Right hindlimb (tissue), 1 donor: ENCODE data around the gene CFAP46.

Source experiments
- DNase-seq: peaks from one replicate; pipeline ENCODE4 v3.0.0-alpha.2; 2018

Gene CFAP46

DNA sequence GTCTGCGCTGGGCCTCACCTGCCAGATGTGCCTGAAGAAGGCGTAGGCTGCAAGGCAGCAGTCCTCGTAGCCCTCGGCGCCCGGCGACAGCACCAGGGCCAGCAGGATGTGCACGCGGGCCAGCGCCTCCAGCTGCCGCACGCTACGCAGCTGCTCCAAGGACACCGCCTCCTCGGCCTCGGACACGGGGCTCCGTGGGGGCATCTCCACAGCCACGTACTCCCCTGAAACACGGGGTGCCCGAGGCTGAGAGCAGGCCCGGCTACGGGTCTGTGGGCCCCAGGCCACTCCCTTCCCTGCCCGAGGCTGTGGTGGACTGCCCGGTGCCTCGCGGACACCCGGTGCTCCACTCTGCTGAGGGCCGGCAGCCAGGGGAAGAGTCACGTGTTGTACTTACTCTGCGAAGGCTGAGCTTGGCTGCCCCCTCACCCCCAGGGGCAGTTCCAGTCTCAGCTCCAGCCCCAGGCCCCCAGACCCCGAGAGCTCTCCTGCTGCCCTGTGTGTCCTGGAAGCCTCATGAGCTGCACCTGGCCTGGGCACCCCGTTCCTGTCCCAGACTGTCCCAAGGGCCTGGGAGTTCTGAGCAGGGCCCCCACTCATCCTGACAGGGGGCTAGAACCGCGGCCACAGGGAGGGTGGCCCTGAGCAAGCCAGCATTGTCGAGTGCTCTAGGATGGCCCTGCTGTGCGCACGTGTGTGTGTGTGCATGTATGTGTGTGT, 62.8 kb downstream of the CFAP46 start:
- peak; percentile 45 for DNase-seq

DNA sequence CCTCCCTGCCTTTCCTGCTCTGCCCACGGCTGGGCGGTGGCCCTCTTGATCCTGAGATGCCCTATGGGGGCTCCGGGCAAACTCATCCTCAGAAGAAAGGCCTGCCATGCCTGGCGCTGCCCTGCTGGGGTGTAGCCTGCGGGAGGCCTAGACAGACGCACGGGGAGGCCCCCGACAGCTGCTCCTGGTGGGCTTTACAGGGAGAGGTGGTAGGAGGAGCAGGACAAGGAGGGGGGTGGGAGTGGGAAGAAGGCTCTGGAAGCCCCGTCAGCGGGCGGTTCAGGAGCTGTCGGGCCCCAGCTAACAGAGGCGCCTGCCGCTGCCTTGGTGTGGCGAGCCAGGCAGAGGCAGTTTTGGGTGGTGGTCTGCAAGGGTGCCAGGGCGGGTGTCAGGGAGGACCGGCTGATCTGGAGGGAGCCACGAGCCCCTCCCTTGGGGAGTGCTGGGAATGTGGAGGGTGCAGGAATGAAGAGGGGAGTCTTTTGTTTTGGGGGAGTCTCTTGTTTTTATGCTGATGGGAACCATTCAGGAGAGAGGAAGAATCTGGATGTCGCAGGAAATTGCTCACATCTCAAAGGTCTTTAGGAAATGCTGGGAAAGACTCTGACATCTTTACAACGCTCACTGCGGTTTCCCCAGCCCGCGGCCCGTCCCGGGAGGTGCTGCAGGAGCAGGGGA, 63.5 kb downstream of the CFAP46 start:
- DNase-seq = no peak

DNA sequence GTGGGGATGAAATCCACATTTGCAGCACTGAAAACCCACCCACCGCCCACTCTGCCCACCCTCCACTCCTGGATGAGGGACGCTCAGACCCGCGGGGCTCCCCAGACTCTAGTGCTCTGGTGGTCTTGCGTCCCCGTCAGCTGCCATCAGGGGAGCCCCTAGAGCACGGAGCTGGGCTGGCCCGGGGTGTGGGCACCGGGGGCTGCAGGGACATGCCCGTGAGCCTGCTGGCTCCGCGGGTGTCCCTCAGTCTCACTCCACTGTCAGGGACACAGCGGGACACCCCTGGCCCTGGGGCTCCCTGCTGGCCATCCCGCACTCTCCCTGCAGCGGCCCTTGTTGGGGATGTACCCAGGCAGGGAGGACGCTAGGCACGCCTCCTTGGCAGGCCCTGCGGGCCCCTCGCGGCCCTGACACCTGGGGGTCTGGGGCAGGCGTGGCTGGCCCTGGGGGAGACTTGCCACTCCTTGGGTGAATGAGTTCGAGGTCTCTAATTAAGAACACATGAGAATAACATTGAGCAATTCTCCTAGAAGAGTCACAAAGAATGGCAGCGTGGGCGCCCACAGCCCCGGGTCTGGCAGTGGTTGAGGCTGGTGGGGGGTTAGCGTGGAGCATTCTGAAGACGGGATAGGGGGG, 64.2 kb downstream of the CFAP46 start:
- no peak for DNase-seq

DNA sequence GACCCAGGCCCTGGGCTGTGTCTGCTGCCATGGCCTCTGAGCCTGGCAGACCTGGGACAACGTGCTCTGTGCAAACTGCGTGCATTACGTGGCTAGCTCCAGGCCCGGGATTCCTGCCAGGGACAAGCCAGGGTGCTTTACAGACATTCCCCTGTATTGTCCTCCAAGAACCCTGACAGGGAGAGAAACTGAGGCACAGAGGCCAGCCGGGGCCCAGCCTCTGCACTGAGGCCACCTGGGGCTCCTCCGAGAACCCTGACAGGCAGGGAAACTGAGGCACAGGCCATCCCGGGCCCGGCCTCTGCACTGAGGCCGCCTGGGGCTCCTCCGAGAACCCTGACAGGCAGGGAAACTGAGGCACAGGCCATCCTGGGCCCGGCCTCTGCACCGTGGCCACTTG, 64.9 kb downstream of the CFAP46 start:
- no peak for DNase-seq

DNA sequence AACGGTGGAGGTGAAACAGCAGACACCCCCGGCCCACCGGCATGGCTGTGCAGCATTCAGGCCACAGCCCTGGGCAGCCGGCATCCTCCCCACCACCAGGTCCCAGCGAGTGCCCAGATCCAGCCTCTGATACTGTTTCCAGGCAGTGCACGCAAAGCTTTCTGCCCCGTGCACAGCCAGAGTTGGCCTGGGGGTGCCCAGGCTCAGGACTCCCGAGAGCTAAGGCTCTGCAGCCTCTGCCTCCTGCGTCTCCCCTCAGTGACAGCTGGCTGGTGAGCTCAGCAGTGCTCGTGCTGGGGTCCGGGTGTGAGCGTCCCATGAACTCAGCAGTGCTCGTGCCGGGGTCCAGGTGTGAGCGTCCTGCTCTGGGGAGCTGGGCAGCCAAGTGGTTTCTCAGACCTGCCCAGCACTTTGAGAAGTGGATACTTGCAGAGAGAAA, 65.4 kb downstream of the CFAP46 start:
- no peak for DNase-seq

DNA sequence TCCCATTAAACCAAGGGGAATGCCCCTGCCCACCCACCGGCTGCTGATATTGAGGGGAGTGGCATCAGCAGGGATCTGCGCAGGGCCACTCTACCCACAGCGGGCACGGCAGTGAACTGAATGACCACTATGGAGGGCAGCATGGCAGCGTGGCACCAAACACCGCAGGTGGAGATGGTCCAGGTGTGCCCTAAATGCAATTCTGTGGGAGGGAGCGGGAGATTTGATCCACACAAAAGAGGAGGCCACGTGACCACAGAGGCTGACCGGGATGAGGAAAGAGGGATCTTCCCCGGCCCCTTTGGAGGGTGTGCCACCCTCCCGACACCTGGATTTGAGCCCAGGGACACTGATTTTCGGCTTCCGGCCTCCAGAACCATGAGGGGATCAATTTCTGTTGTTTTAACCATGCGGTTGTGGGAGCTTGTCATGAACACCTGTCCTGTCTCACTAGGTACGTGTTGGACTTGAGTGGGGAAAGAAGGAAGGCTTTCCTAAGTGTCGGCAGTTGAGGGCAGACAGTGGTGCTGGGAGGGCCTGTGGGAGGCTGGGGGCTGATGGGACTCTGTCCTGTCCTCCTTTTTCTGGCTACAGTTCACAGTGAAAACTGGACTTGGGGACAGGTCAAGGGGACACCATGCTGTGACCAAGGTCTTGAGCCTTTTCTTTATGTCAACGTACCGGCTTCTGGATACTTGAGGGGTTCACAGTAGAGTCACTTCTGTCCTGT, 66.1 kb downstream of the CFAP46 start:
- DNase-seq = no peak

DNA sequence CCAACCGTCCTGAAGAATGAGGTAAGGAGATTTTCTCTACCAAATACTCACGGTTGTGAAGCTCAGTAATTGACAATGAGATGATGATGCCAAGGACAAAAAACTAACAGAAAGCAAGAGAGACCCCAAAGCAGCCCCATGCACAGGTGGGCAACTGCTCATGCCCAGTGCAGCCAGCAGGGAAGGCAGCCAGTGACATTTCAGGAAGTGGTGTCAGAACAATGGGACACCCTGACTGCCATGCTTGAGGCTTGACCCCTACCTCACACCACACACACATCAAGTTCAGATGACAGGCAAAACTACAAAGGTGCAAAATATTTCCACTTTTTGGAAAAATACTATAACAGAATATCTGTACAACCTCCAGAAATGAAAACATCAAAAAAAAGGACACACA, 66.9 kb downstream of the CFAP46 start:
- DNase-seq = no peak

DNA sequence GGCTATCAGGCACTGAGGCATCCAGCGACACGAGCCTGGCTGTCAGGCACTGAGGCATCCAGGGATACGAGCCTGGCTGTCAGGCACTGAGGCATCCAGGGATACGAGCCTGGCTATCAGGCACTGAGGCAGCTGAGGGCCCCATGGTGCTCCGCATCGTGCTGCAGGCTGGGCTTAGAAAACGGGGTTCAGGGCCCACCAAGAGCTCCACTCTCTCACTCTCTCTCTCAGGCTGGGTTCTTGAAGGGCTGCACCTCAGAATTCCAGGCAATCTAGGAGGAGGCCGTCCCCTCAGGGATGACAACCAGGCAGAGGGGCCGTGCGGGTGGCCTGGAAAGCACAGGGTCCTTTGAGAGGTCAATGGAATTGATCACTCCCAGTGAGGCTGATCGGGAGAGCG, 69.0 kb downstream of the CFAP46 start:
- DNase-seq = no peak

DNA sequence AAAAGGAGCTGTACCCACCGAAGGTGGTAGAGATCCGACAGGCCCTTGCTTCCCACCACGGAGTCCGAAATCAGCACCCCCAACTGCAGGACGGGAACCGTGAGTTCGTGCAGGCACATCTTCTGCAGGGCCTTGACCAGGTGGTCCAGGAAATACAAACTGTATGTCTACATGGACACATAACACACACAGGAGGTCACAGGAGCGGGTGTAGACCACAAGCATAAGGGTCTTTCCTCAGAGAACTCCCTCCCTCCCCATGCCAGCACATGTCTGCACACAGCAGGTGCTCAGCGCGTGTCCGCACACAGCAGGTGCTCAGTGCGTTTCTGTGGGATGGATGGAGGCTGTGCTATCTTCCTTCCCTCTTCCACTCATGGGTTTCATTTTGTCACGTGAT, 69.7 kb downstream of the CFAP46 start:
- DNase-seq = no peak

DNA sequence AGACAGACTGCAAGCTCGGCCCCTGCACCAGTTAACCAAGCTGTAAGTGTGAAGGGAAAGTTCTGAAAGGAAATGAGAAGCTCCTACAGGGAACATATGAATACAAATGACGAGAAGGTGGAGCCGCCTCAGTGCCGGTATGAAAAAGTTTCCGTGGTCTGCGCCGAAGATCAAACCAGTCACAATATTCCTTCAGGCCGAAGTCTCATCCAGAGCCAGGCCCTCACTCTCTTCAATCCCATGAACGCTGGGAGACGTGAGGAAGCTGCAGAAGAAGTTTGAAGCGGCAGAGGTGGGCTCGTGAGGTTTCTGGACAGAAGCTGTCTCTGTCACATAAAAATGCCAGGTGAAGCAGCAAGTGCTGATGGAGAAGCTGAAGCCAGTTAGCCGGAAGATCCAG, 71.9 kb downstream of the CFAP46 start:
- DNase-seq = no peak

DNA sequence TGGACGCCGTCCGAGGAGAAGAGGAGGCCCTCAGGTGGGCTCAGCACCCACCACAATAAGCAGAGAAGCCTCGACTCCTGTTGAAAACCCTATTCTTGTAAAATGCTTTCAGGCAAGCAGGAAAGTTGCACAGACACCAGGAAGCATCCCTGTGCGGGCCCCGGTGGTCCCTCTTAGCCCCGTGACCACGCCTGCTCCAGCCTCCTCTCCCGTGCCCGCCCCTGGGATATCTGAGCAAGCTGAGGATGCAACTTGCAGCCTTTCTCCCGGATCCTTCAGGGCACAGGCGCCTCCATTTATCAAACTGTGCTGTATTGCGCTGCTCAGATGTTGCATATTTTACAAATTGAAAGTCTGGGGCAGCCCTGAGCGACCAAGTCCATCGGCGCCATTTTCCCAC, 72.7 kb downstream of the CFAP46 start:
- DNase-seq = peak; percentile 7

DNA sequence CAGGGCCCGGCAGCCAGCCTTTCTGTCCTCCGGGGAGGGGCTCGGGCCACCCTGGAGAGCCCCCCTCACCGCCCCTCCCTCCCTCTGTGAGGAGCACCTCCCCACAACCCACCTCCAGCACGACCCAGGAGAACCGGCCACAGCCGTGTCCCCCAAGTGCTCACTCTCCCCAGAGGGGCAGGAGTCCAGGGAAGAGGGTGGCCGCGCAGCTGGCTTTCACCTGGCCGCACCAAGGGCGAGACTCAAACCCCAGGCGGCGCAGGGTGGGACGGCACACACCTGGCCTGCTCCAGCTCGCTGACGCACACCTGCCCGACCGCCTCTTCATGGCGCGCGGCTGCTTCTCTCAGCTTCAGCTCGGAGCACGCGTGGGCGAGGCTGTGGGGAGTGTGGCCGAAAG, 73.4 kb downstream of the CFAP46 start:
- peak; percentile 1 for DNase-seq

DNA sequence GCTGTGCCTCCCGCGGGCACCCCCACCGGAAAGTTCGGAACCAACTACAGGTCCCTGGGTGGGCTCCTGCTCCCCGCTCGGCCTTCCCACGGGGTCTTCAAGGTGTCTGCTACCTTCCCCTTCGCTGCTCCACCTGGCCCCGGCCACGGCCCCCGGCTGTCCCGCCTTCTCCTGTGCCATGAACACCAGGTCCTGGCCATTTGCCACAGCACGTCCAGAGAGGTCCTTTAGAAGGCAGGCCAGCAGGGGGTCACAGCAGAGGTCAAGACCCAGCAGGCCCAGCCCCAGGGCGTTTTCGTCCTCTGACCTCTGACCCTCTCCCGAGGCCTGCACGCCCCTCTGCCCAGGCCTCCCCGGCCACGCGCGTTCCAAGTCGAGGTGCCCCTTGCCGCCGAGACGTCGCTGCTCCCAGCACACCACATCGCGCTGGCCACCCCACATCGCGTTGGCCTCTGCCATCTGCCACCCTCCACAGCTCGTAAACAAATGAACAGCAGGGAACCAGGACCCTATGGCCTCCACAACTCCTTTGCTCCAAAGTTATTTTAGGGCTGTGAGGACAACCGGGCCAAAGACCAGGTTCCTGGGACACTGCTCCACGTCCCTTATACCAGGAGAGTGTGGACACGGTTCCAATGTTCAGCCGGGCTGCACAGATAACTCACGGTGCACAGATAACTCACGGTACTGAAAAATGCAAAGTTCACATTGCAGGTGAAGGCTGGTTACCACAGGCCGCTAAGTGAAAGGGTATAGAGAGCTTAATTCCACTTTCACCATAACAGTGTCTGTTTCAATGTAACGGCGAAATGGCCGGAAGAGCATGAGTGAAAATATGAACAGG, 74.3 kb downstream of the CFAP46 start:
- peak; percentile 16 for DNase-seq

DNA sequence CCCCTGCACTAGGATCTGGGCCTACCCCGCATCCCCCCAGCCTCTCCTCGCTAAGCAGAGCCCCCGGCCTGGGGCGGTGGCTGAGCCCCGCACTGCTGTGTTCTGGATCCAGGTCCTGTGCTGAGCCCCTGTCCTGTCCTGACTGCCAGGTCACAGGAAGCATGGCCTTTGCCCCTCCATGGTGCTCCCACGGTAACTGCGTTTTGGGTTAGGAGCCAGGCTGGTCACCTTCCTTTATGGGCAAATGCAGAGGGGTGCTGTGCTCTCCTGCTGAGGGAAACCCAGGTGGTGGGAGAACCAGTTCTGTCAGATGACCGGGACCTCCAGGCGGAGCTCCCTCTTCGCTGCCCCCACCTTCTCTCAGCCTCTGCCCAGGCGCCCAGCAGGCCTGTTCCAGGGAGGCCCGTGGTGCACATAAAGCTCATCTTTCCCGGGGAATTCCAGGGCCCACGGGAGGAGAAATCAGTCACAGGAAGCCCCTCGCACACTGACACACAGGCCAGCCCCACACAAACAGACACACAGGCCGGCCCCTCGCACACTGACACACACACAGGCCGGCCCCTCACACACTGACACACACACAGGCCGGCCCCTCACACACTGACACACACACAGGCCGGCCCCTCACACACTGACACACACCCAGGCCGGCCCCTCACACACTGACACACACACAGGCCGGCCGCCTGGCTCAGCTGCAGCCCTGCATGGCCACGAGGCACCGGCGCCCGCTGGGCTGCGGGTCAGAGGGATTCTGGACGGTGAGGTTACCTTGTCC, 75.6 kb downstream of the CFAP46 start:
- DNase-seq = no peak

DNA sequence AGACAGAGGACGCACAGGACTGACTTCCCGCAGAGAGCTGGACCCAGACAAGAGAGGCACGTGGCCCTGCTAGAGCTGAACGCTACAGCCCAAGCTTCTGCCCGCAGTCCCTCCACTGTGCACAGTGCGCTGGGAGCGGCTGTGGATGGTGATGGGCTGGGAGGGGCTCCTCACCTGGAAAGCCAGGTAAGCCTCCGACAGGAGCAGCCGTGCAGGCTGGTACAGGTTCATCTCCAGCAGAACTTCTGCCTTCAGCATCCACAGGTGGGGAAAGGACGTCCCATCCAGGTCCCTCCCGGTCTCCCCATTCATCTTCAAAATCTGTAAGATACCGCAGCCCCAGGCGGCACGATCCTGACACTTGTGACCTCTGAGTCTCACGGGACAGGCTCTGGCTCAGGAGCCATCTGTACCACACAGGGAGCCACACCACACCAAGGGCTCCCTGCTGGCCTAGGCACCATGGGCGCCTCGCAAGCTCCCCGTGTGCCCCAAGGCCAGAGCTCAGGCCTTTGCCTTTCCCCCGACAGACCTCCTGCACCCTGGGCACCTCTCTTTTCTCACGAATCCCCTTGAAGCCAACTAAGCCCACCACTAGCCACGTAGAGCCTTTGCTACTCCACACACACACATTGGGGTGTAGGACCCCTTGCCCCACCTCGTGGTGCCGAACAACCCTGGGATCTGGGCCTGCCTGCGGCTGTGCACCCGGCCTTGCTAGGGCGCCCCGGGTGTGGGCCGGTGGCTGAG, 76.3 kb downstream of the CFAP46 start:
- peak; percentile 3 for DNase-seq

DNA sequence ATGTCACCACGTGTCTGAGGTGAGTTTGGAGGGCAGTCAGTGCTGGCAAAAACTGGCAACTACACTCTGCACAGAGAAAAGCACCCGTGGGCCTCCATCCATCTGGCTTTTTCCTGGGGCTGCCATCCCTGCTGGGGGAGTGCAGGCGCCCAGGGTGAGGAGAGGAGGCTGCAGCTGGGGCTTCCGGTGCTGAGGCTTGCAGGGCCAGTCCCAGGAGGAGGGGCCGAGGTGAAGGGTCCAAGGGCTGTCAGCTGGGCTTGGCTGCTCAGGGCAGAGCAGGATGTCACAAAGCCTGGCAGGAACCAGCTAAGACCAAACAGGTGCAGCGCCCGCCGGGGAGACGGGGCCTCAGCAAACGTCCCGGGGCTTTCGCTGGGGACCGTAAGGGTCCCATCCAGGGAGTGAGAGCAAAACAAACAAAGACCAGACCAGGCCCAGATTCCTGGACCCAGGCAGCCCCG, 77.2 kb downstream of the CFAP46 start:
- no peak for DNase-seq

DNA sequence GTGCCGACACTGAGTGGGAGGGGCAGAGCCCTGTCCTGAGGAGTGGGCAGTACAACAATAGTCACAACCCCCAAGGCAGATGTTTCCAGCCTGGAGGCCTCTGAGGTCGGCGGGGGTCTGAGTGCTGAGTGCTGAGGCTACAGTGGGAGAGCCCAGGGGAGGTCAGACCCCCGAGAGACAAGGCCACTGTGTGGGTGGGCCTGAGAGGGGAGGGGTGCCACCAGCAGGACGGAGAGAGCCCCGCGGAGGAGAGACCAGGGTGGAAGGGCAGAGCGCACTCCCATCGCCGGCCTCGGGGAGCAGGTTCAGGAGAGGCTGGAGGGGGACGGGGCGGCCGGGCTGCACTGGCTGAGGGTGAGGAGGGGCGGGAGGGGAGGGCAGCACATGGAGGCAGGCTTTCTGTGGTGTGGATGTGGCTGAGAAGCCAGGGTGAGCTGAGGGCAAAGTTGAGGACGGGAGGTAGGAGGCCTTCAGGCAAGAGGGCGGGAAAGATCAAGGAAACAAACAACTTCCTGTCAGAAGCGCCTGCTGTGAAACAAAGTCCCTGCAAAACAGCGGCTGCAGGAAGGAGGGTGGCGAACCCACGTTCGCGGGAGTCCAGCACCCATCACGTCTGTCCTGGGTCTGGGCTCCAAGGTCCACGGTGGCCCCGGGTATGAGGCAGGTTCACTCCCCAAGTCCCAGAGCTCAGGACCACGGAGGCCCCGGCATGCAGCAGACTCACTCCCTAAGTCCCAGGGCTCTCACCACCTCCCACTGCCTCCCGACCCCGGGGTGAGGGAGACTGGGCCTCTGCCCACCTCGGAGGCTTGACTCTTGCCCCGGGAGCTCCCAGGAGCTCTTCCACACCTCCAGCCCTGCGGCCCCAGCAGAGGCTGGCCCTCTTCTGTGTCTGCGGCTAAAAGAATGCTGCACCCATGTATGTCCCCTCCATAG, 79.6 kb downstream of the CFAP46 start:
- DNase-seq = no peak

DNA sequence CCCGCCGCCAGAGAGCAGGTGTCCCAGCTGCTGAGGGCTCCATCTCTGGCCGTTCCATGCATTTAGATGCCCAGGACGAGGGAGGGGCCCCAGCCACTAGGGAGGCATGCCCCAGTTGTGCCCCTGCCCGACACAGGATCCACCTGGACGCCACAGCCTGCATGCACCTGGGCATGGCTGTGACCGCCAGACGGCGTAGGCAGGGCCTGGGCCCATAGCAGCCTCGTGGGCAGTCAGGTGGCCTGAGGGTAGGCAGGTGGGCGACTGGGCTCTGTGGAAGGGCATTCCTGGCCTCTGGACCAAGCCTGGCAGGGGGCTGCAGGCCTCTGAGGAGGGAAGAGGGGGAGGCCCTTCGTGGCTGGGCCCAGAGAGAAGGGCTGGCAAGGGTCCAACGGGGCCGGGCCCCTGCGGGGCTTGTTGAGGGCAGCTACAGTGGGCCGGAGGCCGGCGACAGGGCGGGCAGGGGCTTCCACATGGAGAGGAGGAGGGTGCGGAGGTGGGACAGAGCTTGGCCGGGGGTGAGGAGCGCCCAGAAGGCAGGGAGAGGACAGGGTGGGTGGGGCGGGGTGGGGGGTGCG, 80.4 kb downstream of the CFAP46 start:
- no peak for DNase-seq

DNA sequence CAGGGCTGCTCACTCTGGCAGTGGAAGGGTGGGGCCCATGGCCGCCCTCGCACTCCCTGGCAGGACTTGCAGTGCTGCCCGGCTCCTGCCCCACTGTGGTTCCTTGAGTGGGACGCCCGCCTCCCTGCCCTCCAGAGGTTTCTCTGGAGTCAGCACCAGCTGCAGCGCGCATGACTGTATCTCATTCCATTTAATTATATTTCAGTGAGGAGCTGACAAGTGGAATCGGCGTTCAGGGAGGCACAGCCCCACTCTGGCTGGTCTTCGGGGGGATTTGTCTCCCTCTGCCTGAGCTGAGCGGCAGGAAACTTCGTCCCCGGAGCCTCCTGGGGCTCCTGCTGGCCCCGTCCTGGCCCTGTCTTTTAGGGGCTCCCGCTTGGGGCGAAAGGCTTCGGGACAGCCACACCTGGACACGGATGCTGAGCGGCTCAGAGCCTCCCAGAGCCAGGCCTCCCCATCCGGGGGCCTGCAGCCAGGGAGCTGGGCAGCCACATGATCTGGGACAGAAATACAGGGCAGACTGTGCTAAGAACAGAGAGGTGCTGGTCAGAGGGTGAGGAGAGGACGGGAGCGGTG, 81.2 kb downstream of the CFAP46 start:
- DNase-seq = no peak
